ENCODE results near the gene EZR. TPM values are rescaled to one million over a fixed set of nuclear protein-coding genes. Genes with fewer than 3 reads are reported as not detected.

EZR gene
- total and polyA plus RNA-seq, 9 of the 15 experiments (the other 6 are each of a cell fraction or from before 2014, with no cell fraction given) = 36.5 to 162 (median 104) TPM

DNA sequence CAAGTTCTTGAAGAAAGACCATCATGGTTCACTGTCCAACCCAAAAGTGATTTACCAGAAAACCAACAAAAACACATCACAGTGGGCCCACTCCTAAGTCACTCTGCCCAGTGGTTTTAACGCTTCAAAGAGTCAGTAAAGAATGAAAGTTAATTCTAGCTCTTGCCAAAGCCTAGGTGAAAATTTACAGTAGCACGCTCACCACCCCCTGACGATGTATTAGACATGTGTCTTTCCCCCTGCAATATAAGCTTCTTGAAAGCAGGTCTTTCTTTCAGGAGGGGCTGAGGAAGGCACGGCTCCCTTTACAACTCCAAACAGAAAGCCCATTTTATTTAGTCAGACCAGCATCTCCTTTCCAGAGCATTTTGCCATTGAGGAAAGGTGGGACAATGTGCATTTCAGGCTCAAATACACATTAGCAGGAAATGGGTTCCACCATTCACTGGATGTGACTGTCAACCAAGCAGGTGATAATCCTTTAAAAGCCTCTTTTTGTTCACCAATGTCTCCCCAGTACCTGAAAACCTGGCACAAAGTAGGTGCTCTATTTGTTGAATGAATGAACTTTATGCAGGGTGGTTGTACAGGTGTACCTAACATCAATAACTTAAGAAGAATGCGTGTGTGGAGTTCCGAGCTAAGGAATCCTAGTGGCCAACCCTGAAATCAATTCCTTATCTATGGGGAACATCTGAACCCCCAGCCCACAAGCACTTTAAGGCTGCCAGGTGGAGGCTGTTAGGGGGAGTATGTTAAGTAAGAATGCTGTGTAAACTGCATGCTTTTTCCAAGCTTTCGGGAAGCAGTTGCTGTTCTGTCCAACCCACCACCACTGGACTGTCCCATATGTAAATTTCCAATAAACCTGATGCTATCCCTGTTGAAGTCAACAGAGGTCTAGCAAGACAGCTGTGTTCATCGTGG is 11.4 kb downstream of the EZR start (continued):
- TF ChIP-seq, protein P1, sequence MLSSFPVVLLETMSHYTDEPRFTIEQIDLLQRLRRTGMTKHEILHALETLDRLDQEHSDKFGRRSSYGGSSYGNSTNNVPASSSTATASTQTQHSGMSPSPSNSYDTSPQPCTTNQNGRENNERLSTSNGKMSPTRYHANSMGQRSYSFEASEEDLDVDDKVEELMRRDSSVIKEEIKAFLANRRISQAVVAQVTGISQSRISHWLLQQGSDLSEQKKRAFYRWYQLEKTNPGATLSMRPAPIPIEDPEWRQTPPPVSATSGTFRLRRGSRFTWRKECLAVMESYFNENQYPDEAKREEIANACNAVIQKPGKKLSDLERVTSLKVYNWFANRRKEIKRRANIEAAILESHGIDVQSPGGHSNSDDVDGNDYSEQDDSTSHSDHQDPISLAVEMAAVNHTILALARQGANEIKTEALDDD (IDR thresholded peaks at IDR 0.05) = no peak
- TF ChIP-seq NFATC3 (IDR thresholded peaks at IDR 0.05) (no peak), SP2 (IDR thresholded peaks at IDR 0.05; ENCODE audit: extremely low read depth, low read depth, low read length, poor library complexity, severe bottlenecking) (no peak), ELF1 (tag; IDR thresholded peaks at IDR 0.05) (no peak), POU5F1 (IDR thresholded peaks at IDR 0.05; ENCODE audit: borderline replicate concordance, low read depth, low read length, partially characterized antibody) (no peak), POLR2H (tag; IDR thresholded peaks at IDR 0.05; ENCODE audit: low read depth) (no peak), MEF2A (IDR thresholded peaks at IDR 0.05; ENCODE audit: control insufficient read depth, low read depth, low read length) (no peak), HOXB6 (CRISPR knock-in tag; IDR thresholded peaks at IDR 0.05; ENCODE audit: borderline replicate concordance) (no peak), SMARCA5 (IDR thresholded peaks at IDR 0.05) (no peak), NCOR1 (IDR thresholded peaks at IDR 0.05) (no peak), ZNF707 (CRISPR knock-in tag; conservative IDR thresholded peaks at IDR 0.05) (no peak), SUPT5H (IDR thresholded peaks at IDR 0.05) (no peak), ZFX (CRISPR knock-in tag; IDR thresholded peaks at IDR 0.05) (0 out of 2 replicates have a peak, but pooled peaks have one; percentile 27), ADNP (tag; IDR thresholded peaks at IDR 0.05) (no peak), SIN3A (IDR thresholded peaks at IDR 0.05; ENCODE audit: borderline replicate concordance in 2 of 2, control insufficient read depth in 1 of 2, low read depth in 2 of 2, low read length in 2 of 2) (0 out of 4 replicates have a peak, but pooled peaks of 1 of the 2 experiments have one; percentile 14)
- TF ChIP-seq, protein P2, sequence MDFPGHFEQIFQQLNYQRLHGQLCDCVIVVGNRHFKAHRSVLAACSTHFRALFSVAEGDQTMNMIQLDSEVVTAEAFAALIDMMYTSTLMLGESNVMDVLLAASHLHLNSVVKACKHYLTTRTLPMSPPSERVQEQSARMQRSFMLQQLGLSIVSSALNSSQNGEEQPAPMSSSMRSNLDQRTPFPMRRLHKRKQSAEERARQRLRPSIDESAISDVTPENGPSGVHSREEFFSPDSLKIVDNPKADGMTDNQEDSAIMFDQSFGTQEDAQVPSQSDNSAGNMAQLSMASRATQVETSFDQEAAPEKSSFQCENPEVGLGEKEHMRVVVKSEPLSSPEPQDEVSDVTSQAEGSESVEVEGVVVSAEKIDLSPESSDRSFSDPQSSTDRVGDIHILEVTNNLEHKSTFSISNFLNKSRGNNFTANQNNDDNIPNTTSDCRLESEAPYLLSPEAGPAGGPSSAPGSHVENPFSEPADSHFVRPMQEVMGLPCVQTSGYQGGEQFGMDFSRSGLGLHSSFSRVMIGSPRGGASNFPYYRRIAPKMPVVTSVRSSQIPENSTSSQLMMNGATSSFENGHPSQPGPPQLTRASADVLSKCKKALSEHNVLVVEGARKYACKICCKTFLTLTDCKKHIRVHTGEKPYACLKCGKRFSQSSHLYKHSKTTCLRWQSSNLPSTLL (IDR thresholded peaks at IDR 0.05) = no peak
- TF ChIP-seq, protein P3, sequence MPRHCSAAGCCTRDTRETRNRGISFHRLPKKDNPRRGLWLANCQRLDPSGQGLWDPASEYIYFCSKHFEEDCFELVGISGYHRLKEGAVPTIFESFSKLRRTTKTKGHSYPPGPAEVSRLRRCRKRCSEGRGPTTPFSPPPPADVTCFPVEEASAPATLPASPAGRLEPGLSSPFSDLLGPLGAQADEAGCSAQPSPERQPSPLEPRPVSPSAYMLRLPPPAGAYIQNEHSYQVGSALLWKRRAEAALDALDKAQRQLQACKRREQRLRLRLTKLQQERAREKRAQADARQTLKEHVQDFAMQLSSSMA (CRISPR knock-in tag; IDR thresholded peaks at IDR 0.05) = no peak
- TF ChIP-seq, protein P4, sequence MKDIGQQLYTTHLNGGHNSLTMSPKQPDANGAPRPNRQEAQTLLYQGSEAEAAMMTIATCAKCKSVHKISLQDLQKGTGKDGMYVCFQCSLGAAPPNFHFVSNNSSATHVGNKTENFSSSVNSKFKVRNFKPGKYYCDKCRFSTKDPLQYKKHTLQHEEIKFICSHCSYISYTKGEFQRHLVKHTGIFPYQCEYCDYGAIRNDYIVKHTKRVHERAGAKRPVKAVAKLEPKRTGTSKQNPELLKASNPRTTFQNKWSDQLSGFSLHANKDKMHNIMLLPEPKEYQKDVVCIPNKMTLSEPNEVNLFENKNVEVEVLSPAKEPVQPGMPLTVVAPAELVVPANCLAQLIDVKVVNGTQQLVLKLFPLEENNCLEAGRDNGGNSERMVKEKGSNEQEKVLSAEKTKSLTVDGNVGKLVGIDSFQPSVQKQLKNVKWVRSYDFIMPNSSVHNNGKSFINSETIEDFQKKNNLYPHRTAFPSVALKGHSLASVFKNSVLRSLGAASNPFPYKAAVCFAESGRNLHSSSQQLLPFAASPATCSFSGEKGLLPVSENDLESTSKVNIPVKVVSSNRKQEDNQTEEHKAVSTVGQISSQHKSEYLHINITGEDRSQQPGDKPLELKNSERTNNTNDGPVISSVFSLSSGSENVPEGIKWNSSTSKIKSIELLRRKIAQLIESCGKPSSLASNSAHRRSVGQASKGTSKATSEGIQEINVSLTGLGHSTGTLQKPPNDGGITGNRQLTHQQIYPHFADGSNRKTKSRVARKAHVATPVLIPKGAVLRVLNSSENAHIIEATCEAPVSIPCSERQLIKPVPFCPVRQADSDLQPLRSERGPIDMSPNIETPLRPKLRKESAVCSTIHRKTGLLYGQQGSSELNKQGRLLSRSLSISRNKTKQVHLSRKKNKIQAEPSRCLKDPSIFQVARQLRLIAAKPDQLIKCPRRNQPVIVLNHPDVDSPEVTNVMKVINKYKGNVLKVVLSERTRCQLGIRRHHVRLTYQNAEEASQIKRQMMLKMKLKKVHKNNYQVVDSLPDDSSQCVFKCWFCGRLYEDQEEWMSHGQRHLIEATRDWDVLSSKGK (CRISPR knock-in tag; IDR thresholded peaks at IDR 0.05) = no peak
- TF ChIP-seq, protein P5, sequence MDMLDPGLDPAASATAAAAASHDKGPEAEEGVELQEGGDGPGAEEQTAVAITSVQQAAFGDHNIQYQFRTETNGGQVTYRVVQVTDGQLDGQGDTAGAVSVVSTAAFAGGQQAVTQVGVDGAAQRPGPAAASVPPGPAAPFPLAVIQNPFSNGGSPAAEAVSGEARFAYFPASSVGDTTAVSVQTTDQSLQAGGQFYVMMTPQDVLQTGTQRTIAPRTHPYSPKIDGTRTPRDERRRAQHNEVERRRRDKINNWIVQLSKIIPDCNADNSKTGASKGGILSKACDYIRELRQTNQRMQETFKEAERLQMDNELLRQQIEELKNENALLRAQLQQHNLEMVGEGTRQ (CRISPR knock-in tag; IDR thresholded peaks at IDR 0.05) = no peak
